ENCODE measurements around the gene VPS16.
A peak's percentile ranks its signal among the peaks of the same experiment; 100 is the strongest.

VPS16 gene

GRCh38 chr20:2838847-2839671 lies 1.5 kb upstream of the VPS16 start:
- Histone ChIP-seq H3K4me3 (ENCODE audit: low read depth in 1 of 2, low read length in 1 of 2) (peak overlapping the region in 1 of 2 experiments; percentile 96), H3K27me3 (no peaks in the 10 kb centered on the region), H3K27ac (peak overlapping the region; percentile 87), H3K4me1 (ENCODE audit: control insufficient read depth in 1 of 2, insufficient read depth in 1 of 2, low read depth in 1 of 2, low read length in 1 of 2) (peaks cover 18 to 20% of the 10 kb centered on the region in 2 experiments), H3K9me3 (no peaks in the 10 kb centered on the region), H3K36me3 (no peaks in the 10 kb centered on the region)
- no peak for TF ChIP-seq CTCF (IDR thresholded peaks at IDR 0.05)

- peak overlapping the region; percentile 96 to 100 for H3K4me3 ChIP-seq (ENCODE audit: low read depth in 1 of 2, low read length in 1 of 2)
- peaks cover 18 to 20% of the 10 kb centered on the region in 2 experiments for H3K4me1 ChIP-seq (ENCODE audit: control insufficient read depth in 1 of 2, insufficient read depth in 1 of 2, low read depth in 1 of 2, low read length in 1 of 2)
- no peaks in the 10 kb centered on the region for H3K36me3 ChIP-seq
- TF ChIP-seq CTCF (IDR thresholded peaks at IDR 0.05), result no peak
- H3K27ac ChIP-seq, result peak overlapping the region; percentile 87
- no peaks in the 10 kb centered on the region for H3K27me3 ChIP-seq
- no peaks in the 10 kb centered on the region for H3K9me3 ChIP-seq
Measured at GRCh38 chr20:2839732-2840137, 810 bp upstream of the VPS16 start.

GRCh38 chr20:2840967-2841531 lies 504 bp downstream of the VPS16 start:
- no peaks in the 10 kb centered on the region for H3K36me3 ChIP-seq
- no peaks in the 10 kb centered on the region for H3K9me3 ChIP-seq
- TF ChIP-seq CTCF (IDR thresholded peaks at IDR 0.05), result no peak
- no peaks in the 10 kb centered on the region for H3K27me3 ChIP-seq
- peak overlapping the region; percentile 96 to 100 for H3K4me3 ChIP-seq (ENCODE audit: low read depth in 1 of 2, low read length in 1 of 2)
- peaks cover 18 to 20% of the 10 kb centered on the region in 2 experiments for H3K4me1 ChIP-seq (ENCODE audit: control insufficient read depth in 1 of 2, insufficient read depth in 1 of 2, low read depth in 1 of 2, low read length in 1 of 2)
- peak overlapping the region; percentile 87 for H3K27ac ChIP-seq

- Histone ChIP-seq H3K4me1 (ENCODE audit: control insufficient read depth in 1 of 2, insufficient read depth in 1 of 2, low read depth in 1 of 2, low read length in 1 of 2) (peaks cover 9% of the 10 kb centered on the region in 2 experiments), H3K27ac (no peak overlapping the region), H3K36me3 (no peaks in the 10 kb centered on the region), H3K9me3 (no peaks in the 10 kb centered on the region), H3K27me3 (no peaks in the 10 kb centered on the region), H3K4me3 (ENCODE audit: low read depth in 1 of 2, low read length in 1 of 2) (no peak overlapping the region)
- TF ChIP-seq CTCF (IDR thresholded peaks at IDR 0.05), result no peak
Measured at GRCh38 chr20:2845607-2846006, 5.1 kb downstream of the VPS16 start.

- Histone ChIP-seq H3K27me3 (no peaks in the 10 kb centered on the region), H3K9me3 (no peaks in the 10 kb centered on the region), H3K4me3 (ENCODE audit: low read depth in 1 of 2, low read length in 1 of 2) (no peak overlapping the region), H3K4me1 (ENCODE audit: control insufficient read depth in 1 of 2, insufficient read depth in 1 of 2, low read depth in 1 of 2, low read length in 1 of 2) (peaks cover 0 to under 1% of the 10 kb centered on the region in 2 experiments), H3K27ac (no peak overlapping the region), H3K36me3 (no peaks in the 10 kb centered on the region)
- TF ChIP-seq CTCF (IDR thresholded peaks at IDR 0.05), result no peak
Measured at GRCh38 chr20:2846698-2847097, 6.2 kb downstream of the VPS16 start.

Data from neutrophil (primary cell).